ENCODE measurements around the gene APOH. TPM values are rescaled to one million over a fixed set of nuclear protein-coding genes. Genes with fewer than 3 reads are reported as not detected.

Gene APOH
- total and polyA plus RNA-seq, 2 of the 8 experiments (the other 6 are each of a cell fraction or from before 2014, with no cell fraction given) = not detected

- H4K5ac ChIP-seq (ENCODE audit: insufficient read length, low read depth, low read length) = no peak overlapping the region
- WGBS, 2 experiments (ENCODE audit: extremely low coverage in 1 of 2, insufficient coverage in 1 of 2, insufficient read length in 1 of 2, insufficient replicate concordance in 2 of 2, low coverage in 1 of 2, low lambda C conversion rate in 2 of 2, missing lambda C conversion rate in 1 of 2) = 87% methylated on average over 8 of the region's 8 CpGs; no CpG with 5 or more reads in 1 of the 2 experiments
- H2AFZ ChIP-seq (ENCODE audit: low read length) = no peak overlapping the region
- no peaks in the 10 kb centered on the region for H3K4me1 ChIP-seq (replicated peaks in 1 of 4; ENCODE audit: control insufficient read depth in 3 of 4, insufficient read depth in 4 of 4, low read length in 3 of 4)
- no peak overlapping the region for H3K23ac ChIP-seq (ENCODE audit: insufficient read length)
- TF ChIP-seq RXRA (IDR thresholded peaks at IDR 0.05; ENCODE audit: insufficient read depth, low read depth, low read length) (no peak), FOSL1 (IDR thresholded peaks at IDR 0.05; ENCODE audit: insufficient read depth, low read depth, low read length) (no peak)
- ChIA-PET POLR2A (ENCODE audit: partially characterized antibody) (no interaction called here), CTCF (ENCODE audit: partially characterized antibody) (interaction anchor here (0.5 kb wide), 1 partner anchor 405 kb away, joined by 3 read pairs; no protein-coding TSS in a partner anchor)
- H3K56ac ChIP-seq (replicated peaks; ENCODE audit: insufficient read length, low read depth, low read length) = no peak overlapping the region
- no peak overlapping the region for H3K9ac ChIP-seq (replicated peaks in 1 of 4; ENCODE audit: extremely low read depth in 1 of 4, low read depth in 3 of 4, low read length in 3 of 4)
- no peak overlapping the region for H3K27ac ChIP-seq (ENCODE audit: low read depth, low read length)
- no peak overlapping the region for H3K4me3 ChIP-seq (ENCODE audit: extremely low read depth in 1 of 4, insufficient read depth in 2 of 4, low read depth in 3 of 4, low read length in 4 of 4)
- H3K4ac ChIP-seq (replicated peaks; ENCODE audit: insufficient read length, low read depth, low read length) = no peak overlapping the region
- H3K36me3 ChIP-seq (ENCODE audit: control insufficient read depth in 2 of 4, insufficient read depth in 4 of 4, low read length in 3 of 4) = no peaks in the 10 kb centered on the region
- no peak overlapping the region for H3K18ac ChIP-seq (ENCODE audit: extremely low read depth, low read length)
- H2BK5ac ChIP-seq (ENCODE audit: low read depth, low read length) = no peak overlapping the region
- H2BK12ac ChIP-seq (ENCODE audit: low read depth, low read length) = no peak overlapping the region
- H4K8ac ChIP-seq (ENCODE audit: extremely low read depth, insufficient read depth, low read length) = no peak overlapping the region
- no peaks in the 10 kb centered on the region for H4K20me1 ChIP-seq (replicated peaks in 1 of 2; ENCODE audit: control insufficient read depth in 1 of 2, insufficient read depth in 2 of 2, low read length in 2 of 2)
- no peak overlapping the region for H2BK120ac ChIP-seq (replicated peaks; ENCODE audit: low read depth, low read length)
- H3K9me3 ChIP-seq (ENCODE audit: insufficient read depth in 2 of 2, low read depth in 1 of 2, low read length in 1 of 2) = no peaks in the 10 kb centered on the region
- H2AK5ac ChIP-seq (ENCODE audit: low read depth, low read length) = no peak overlapping the region
- no peaks in the 10 kb centered on the region for H3K27me3 ChIP-seq (replicated peaks in 1 of 4; ENCODE audit: control insufficient read depth in 3 of 4, extremely low read depth in 1 of 4, insufficient read depth in 3 of 4, low read length in 3 of 4)
- FAIRE-seq (no peak), DNase-seq (ENCODE audit: low read depth in 1 of 2, low spot score in 2 of 2) (no peak)
- no peak overlapping the region for H2BK20ac ChIP-seq (ENCODE audit: low read length)
- peaks cover 3% of the 10 kb centered on the region; the same call in 1 of the 2 replicates for H3K23me2 ChIP-seq (ENCODE audit: low read depth, low read length)
- H4K91ac ChIP-seq (replicated peaks; ENCODE audit: insufficient read length, low read length) = no peak overlapping the region
- no peak overlapping the region for H3K14ac ChIP-seq (ENCODE audit: insufficient read length)
- H3K79me2 ChIP-seq (ENCODE audit: control insufficient read depth in 1 of 2, insufficient read depth in 2 of 2, low read length in 2 of 2) = no peaks in the 10 kb centered on the region
- H2BK15ac ChIP-seq (ENCODE audit: low read length) = no peak overlapping the region
- no peaks in the 10 kb centered on the region for H3K79me1 ChIP-seq (ENCODE audit: low read depth, low read length)
- no peak overlapping the region for H3K4me2 ChIP-seq (ENCODE audit: insufficient read depth in 1 of 2, low read depth in 2 of 2, low read length in 2 of 2)
Observed at GRCh38 chr17:66233023-66233753, 4.0 kb upstream of the APOH start.

Measured in H1 (cell line).